ENCODE data around the gene NOL3. TPM values are rescaled to one million over a fixed set of nuclear protein-coding genes. Genes with fewer than 3 reads are reported as not detected.

NOL3 gene
- total and polyA plus RNA-seq, 2 of the 13 experiments (the other 11 are each of a cell fraction or from before 2014, with no cell fraction given), result 5.7 to 20.5 TPM

- peak; percentile 92 for TF ChIP-seq TBX2 (CRISPR knock-in tag; IDR thresholded peaks at IDR 0.05; ENCODE audit: borderline replicate concordance)
- TF ChIP-seq CHD2 (IDR thresholded peaks at IDR 0.05; ENCODE audit: low read depth, low read length), result 0 out of 2 replicates have a peak, but pooled peaks have one; percentile 34
- TF ChIP-seq SIN3A (IDR thresholded peaks at IDR 0.05; ENCODE audit: borderline replicate concordance, low read depth, low read length), result peak; percentile 34; the same call in 1 of the 2 replicates
- TF ChIP-seq SP140L (CRISPR knock-in tag; IDR thresholded peaks at IDR 0.05; ENCODE audit: borderline replicate concordance), result no peak
- TF ChIP-seq TOPORS (CRISPR knock-in tag; IDR thresholded peaks at IDR 0.05), result peak; percentile 98
- TF ChIP-seq, protein P1, sequence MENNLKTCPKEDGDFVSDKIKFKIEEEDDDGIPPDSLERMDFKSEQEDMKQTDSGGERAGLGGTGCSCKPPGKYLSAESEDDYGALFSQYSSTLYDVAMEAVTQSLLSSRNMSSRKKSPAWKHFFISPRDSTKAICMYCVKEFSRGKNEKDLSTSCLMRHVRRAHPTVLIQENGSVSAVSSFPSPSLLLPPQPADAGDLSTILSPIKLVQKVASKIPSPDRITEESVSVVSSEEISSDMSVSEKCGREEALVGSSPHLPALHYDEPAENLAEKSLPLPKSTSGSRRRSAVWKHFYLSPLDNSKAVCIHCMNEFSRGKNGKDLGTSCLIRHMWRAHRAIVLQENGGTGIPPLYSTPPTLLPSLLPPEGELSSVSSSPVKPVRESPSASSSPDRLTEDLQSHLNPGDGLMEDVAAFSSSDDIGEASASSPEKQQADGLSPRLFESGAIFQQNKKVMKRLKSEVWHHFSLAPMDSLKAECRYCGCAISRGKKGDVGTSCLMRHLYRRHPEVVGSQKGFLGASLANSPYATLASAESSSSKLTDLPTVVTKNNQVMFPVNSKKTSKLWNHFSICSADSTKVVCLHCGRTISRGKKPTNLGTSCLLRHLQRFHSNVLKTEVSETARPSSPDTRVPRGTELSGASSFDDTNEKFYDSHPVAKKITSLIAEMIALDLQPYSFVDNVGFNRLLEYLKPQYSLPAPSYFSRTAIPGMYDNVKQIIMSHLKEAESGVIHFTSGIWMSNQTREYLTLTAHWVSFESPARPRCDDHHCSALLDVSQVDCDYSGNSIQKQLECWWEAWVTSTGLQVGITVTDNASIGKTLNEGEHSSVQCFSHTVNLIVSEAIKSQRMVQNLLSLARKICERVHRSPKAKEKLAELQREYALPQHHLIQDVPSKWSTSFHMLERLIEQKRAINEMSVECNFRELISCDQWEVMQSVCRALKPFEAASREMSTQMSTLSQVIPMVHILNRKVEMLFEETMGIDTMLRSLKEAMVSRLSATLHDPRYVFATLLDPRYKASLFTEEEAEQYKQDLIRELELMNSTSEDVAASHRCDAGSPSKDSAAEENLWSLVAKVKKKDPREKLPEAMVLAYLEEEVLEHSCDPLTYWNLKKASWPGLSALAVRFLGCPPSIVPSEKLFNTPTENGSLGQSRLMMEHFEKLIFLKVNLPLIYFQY (CRISPR knock-in tag; IDR thresholded peaks at IDR 0.05; ENCODE audit: borderline replicate concordance), result peak; percentile 87
- peak; percentile 45 for TF ChIP-seq ASH2L (IDR thresholded peaks at IDR 0.05; ENCODE audit: insufficient read length, low read depth, low read length)
- peak; percentile 76 for TF ChIP-seq PAXIP1 (CRISPR knock-in tag; conservative IDR thresholded peaks at IDR 0.05)
- TF ChIP-seq KDM6A (CRISPR knock-in tag; IDR thresholded peaks at IDR 0.05; ENCODE audit: low read depth), result no peak
- peak; percentile 94 to 96 for TF ChIP-seq HMGXB4 (CRISPR knock-in tag; IDR thresholded peaks at IDR 0.05; ENCODE audit: borderline replicate concordance in 1 of 2, low read depth in 1 of 2)
- TF ChIP-seq MIXL1 (CRISPR knock-in tag; IDR thresholded peaks at IDR 0.05), result peak; percentile 87
- TF ChIP-seq ZSCAN29 (CRISPR knock-in tag; conservative IDR thresholded peaks at IDR 0.05), result peak; percentile 81; the same call in 1 of the 2 replicates
- TF ChIP-seq, protein P2, sequence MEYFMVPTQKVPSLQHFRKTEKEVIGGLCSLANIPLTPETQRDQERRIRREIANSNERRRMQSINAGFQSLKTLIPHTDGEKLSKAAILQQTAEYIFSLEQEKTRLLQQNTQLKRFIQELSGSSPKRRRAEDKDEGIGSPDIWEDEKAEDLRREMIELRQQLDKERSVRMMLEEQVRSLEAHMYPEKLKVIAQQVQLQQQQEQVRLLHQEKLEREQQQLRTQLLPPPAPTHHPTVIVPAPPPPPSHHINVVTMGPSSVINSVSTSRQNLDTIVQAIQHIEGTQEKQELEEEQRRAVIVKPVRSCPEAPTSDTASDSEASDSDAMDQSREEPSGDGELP (IDR thresholded peaks at IDR 0.05; ENCODE audit: borderline replicate concordance, low read depth), result peak; percentile 83; the same call in 1 of the 2 replicates
- peak; percentile 75; the same call in 1 of the 2 replicates for TF ChIP-seq CBFB (CRISPR knock-in tag; IDR thresholded peaks at IDR 0.05)
- no peak for TF ChIP-seq BHLHE40 (IDR thresholded peaks at IDR 0.05; ENCODE audit: low read length)
- peak; percentile 94 for TF ChIP-seq MEIS1 (CRISPR knock-in tag; IDR thresholded peaks at IDR 0.05; ENCODE audit: borderline replicate concordance)
- peak; percentile 42 for TF ChIP-seq CEBPG (CRISPR knock-in tag; IDR thresholded peaks at IDR 0.05)
- no peak for TF ChIP-seq JUN (CRISPR knock-in tag; IDR thresholded peaks at IDR 0.05)
Measured at GRCh38 chr16:67173808-67174705, 3.7 kb downstream of the NOL3 start (continued).
